HepG2 (cell line): ENCODE results near the gene FNDC10. TPM values are rescaled to one million over a fixed set of nuclear protein-coding genes. Genes with fewer than 3 reads are reported as not detected.
A peak's percentile ranks its signal among the peaks of the same experiment; 100 is the strongest.

Source experiments
- ATAC-seq: fragments of 200-7000 bp; cut with Tn5 transposase; 3 replicates; pipeline ENCODE4 v1.9.1; 2020; ENCODE audit warnings: mild to moderate bottlenecking, moderate library complexity
- BruUV-seq: library from RNA; stranded (reverse); fragments of 400-500 nt; replicated peaks from 2 replicates; lab custom pipeline; 2021; lab: Mats Ljungman, UMichigan
- CTCF ChIA-PET: fragments of 300-600 bp; formaldehyde crosslinking; extraction: SDS; loops from one replicate; lab custom pipeline; 2021; ENCODE audit warnings: low total read pairs, inconsistent platforms, low intra/inter-chr PET ratio; lab: Yijun Ruan, JAX
- POLR2A ChIA-PET: fragments of 350-600 bp; sonication (Branson Sonifier 250); formaldehyde crosslinking; loops from one replicate; lab custom pipeline; 2020; ENCODE audit warnings: antibody characterized with exemption, inconsistent platforms; lab: Yijun Ruan, JAX
- DNase-seq: peaks from one replicate; pipeline ENCODE4 v3.0.0-alpha.2; 2015; ENCODE audit warnings: low spot score
- FAIRE-seq: peaks from 3 replicates; lab custom pipeline; 2011; peaks lifted over from hg19 to GRCh38; lab: Jason Lieb, UNC
- H2AFZ ChIP-seq: one replicate; pipeline ENCODE4 v1.6.1; 2011; ENCODE audit warnings: low read length, inconsistent platforms
- H3K27ac ChIP-seq: fragments of 300-600 bp; 3 replicates; pipeline ENCODE4 v1.8.0; 2011; ENCODE audit warnings: mixed run types, mild to moderate bottlenecking, mixed read lengths, low read length, inconsistent platforms; ENCODE audit not compliant: insufficient read depth; ENCODE audit errors: extremely low read length
- H3K27me3 ChIP-seq, 2 experiments: fragments of 200-600 bp in 1 of 2; 2 replicates in 1 of 2; 3 replicates in 1 of 2; pipeline versions ENCODE4 v1.6.0 to v1.8.0; 2011; ENCODE audit warnings: low read length in 2 of 2, mild to moderate bottlenecking in 2 of 2, moderate library complexity in 2 of 2, inconsistent platforms in 1 of 2; ENCODE audit not compliant: insufficient read depth in 2 of 2, control insufficient read depth in 1 of 2
- H3K36me3 ChIP-seq, 2 experiments: fragments of 200-600 bp in 1 of 2; replicated peaks in 1 of 2; 2 replicates in 1 of 2; 3 replicates in 1 of 2; pipeline versions ENCODE4 v1.5.1 to v1.8.0; 2011; ENCODE audit warnings: low read length in 2 of 2, inconsistent platforms in 1 of 2; ENCODE audit not compliant: insufficient read depth in 2 of 2, control insufficient read depth in 1 of 2
- H3K4me1 ChIP-seq: 2 replicates; pipeline ENCODE4 v1.5.1; 2012; ENCODE audit warnings: low read length, inconsistent platforms; ENCODE audit not compliant: insufficient read depth
- H3K4me2 ChIP-seq: 2 replicates; pipeline ENCODE4 v1.6.0; 2011; ENCODE audit warnings: low read depth, low read length, inconsistent platforms
- H3K4me3 ChIP-seq, 3 experiments: fragments of 200-600 bp in 1 of 3; sonication (generic), shearing (Covaris generic) in 1 of 3; replicated peaks in 1 of 3; 2 replicates each; pipeline ENCODE4 v1.5.1; 2011 to 2016; ENCODE audit warnings: low read length in 3 of 3, inconsistent platforms in 2 of 3, low read depth in 2 of 3, mild to moderate bottlenecking in 2 of 3, control low read depth in 1 of 3, mixed read lengths in 1 of 3; ENCODE audit not compliant: insufficient read depth in 1 of 3
- H3K79me2 ChIP-seq: one replicate; pipeline ENCODE4 v1.6.1; 2011; ENCODE audit warnings: low read length, inconsistent platforms; ENCODE audit not compliant: insufficient read depth
- H3K9ac ChIP-seq: 2 replicates; pipeline ENCODE4 v1.6.0; 2011; ENCODE audit warnings: mild to moderate bottlenecking, low read depth, low read length, inconsistent platforms; ENCODE audit not compliant: insufficient read depth
- H3K9me3 ChIP-seq: 2 replicates; pipeline ENCODE4 v1.5.1; 2012; ENCODE audit warnings: mild to moderate bottlenecking, low read length
- H4K20me1 ChIP-seq: 2 replicates; pipeline ENCODE4 v1.6.0; 2011; ENCODE audit warnings: inconsistent platforms, mild to moderate bottlenecking, low read length, moderate library complexity; ENCODE audit not compliant: insufficient read depth
- AGO1 ChIP-seq: fragments of 200-400 bp; formaldehyde crosslinking; IDR thresholded peaks from 2 replicates; pipeline ENCODE4 v1.6.1; 2017; ENCODE audit warnings: mild to moderate bottlenecking, low read depth, low read length, moderate library complexity; ENCODE audit not compliant: poor library complexity, severe bottlenecking
- AGO2 ChIP-seq: fragments of 200-400 bp; formaldehyde crosslinking; optimal IDR thresholded peaks from 2 replicates; pipeline ENCODE3; 2017; ENCODE audit warnings: mild to moderate bottlenecking, low read depth, low read length, moderate library complexity
- ARNT ChIP-seq: fragments of 450-650 bp; IDR thresholded peaks from 2 replicates; pipeline ENCODE4 v1.6.1; 2017
- BHLHE40 ChIP-seq: IDR thresholded peaks from 2 replicates; pipeline ENCODE4 v1.6.1; 2011; ENCODE audit warnings: low read length, improper control_type of control experiment
- MTA3 ChIP-seq: sonication (generic); formaldehyde crosslinking; IDR thresholded peaks from 2 replicates; pipeline ENCODE4 v1.4.0; 2020; ENCODE audit warnings: missing genetic modification reagents
- NR2F1 ChIP-seq, 2 experiments: fragments of 450-650 bp in 1 of 2; formaldehyde crosslinking in 1 of 2; IDR thresholded peaks; 2 replicates each; pipeline versions ENCODE4 v1.5.0 to v1.6.1; 2016 to 2020; ENCODE audit warnings: mild to moderate bottlenecking in 1 of 2, missing compliant biosample characterization in 1 of 2, missing genetic modification reagents in 1 of 2, moderate library complexity in 1 of 2
- RELA ChIP-seq: sonication (generic); formaldehyde crosslinking; IDR thresholded peaks from 2 replicates; pipeline ENCODE4 v1.4.0; 2020; ENCODE audit warnings: missing genetic modification reagents
- SALL1 ChIP-seq: sonication (generic); formaldehyde crosslinking; IDR thresholded peaks from 2 replicates; pipeline ENCODE4 v1.8.0; 2022; ENCODE audit warnings: mild to moderate bottlenecking, missing genetic modification reagents
- SETDB1 ChIP-seq: sonication (generic); formaldehyde crosslinking; IDR thresholded peaks from 2 replicates; pipeline ENCODE4 v1.5.1; 2020; ENCODE audit warnings: missing genetic modification reagents, mild to moderate bottlenecking, borderline replicate concordance
- SMARCC2 ChIP-seq: fragments of 450-650 bp; IDR thresholded peaks from 2 replicates; pipeline ENCODE4 v1.6.1; 2017; ENCODE audit warnings: antibody characterized with exemption, mild to moderate bottlenecking
- TP53 ChIP-seq: sonication (generic); formaldehyde crosslinking; conservative IDR thresholded peaks from 2 replicates; pipeline ENCODE4 v1.4.0; 2020; ENCODE audit warnings: missing genetic modification reagents
- ZBTB21 ChIP-seq: sonication (generic); formaldehyde crosslinking; IDR thresholded peaks from 2 replicates; pipeline ENCODE4 v1.4.0; 2020; ENCODE audit warnings: missing genetic modification reagents
- ZFP62 ChIP-seq: sonication (generic); formaldehyde crosslinking; IDR thresholded peaks from 2 replicates; pipeline ENCODE4 v1.4.0; 2020; ENCODE audit warnings: missing genetic modification reagents
- ZNF232 ChIP-seq: sonication (generic); formaldehyde crosslinking; IDR thresholded peaks from 2 replicates; pipeline ENCODE4 v1.4.0; 2020; ENCODE audit warnings: missing genetic modification reagents, borderline replicate concordance
- ZNF446 ChIP-seq: sonication (generic); formaldehyde crosslinking; IDR thresholded peaks from 2 replicates; pipeline ENCODE4 v1.5.0; 2020; ENCODE audit warnings: mild to moderate bottlenecking, missing genetic modification reagents
- ZNF451 ChIP-seq: sonication (generic); formaldehyde crosslinking; IDR thresholded peaks from 2 replicates; pipeline ENCODE4 v1.5.0; 2020; ENCODE audit warnings: mild to moderate bottlenecking, missing genetic modification reagents
- ZNF547 ChIP-seq: sonication (generic); formaldehyde crosslinking; IDR thresholded peaks from 2 replicates; pipeline ENCODE4 v1.5.1; 2020; ENCODE audit warnings: mild to moderate bottlenecking, missing genetic modification reagents
- ZNF567 ChIP-seq: sonication (generic); formaldehyde crosslinking; IDR thresholded peaks from 2 replicates; pipeline ENCODE4 v1.8.1; 2023; ENCODE audit warnings: mild to moderate bottlenecking, missing genetic modification reagents, borderline replicate concordance
- ZNF569 ChIP-seq: sonication (generic); formaldehyde crosslinking; IDR thresholded peaks from 2 replicates; pipeline ENCODE4 v1.5.0; 2020; ENCODE audit warnings: mild to moderate bottlenecking, missing genetic modification reagents, moderate library complexity, borderline replicate concordance
- ZNF572 ChIP-seq: sonication (generic); formaldehyde crosslinking; IDR thresholded peaks from 2 replicates; pipeline ENCODE4 v1.5.1; 2020; ENCODE audit warnings: mild to moderate bottlenecking, missing genetic modification reagents
- ZNF878 ChIP-seq: sonication (generic); formaldehyde crosslinking; IDR thresholded peaks from 2 replicates; pipeline ENCODE4 v1.8.1; 2023; ENCODE audit warnings: mild to moderate bottlenecking, missing genetic modification reagents, moderate library complexity
- ZNF879 ChIP-seq: sonication (generic); formaldehyde crosslinking; IDR thresholded peaks from 2 replicates; pipeline ENCODE4 v1.8.1; 2023; ENCODE audit warnings: missing genetic modification reagents
- WGBS: methylation state at CpG from one replicate; pipeline ENCODE4 v1.1.6; 2017; ENCODE audit warnings: low lambda C conversion rate; 5-methylcytosine and 5-hydroxymethylcytosine counted together
- in situ Hi-C: cut with HindIII; loops from 2 replicates; pipeline ENCODE4 v1.10.0; 2017; ENCODE audit warnings: low pct_unique_long_range_greater_than_20kb; ENCODE audit not compliant: extremely low pct_ligation_motif_present
- intact Hi-C: fragments of 100-400 bp; cut with micrococcal nuclease; formaldehyde crosslinking; loops from one replicate; pipeline ENCODE4 v1.10.0; 2022; ENCODE audit not compliant: unreplicated experiment
- polyA plus RNA-seq, 8 experiments: library from polyadenylated mRNA; depleted of rRNA in 3 of 8; stranded (reverse) in 7 of 8; unstranded in 1 of 8; fragments of >200 nt; fragmentation: Illumina TruSeq in 4 of 8; extraction: Trizol in 4 of 8; gene quantifications; 2 replicates each; pipeline versions ENCODE4 v1.2.1 to v1.2.3, GENCODE V29; 2011 to 2016; ENCODE audit warnings: low read depth in 4 of 8, missing spikeins in 1 of 8, mixed read lengths in 1 of 8; ENCODE audit not compliant: insufficient read depth in 1 of 8
- total RNA-seq, 5 experiments: library from RNA; depleted of rRNA; stranded (reverse); fragments of >200 nt; fragmentation: Illumina TruSeq; extraction: Trizol; gene quantifications; 2 replicates each; pipeline ENCODE4 v1.2.3, GENCODE V29; 2016; ENCODE audit warnings: low read depth in 1 of 5
- TF ChIP-seq, protein P1 (sequence below): sonication (generic); formaldehyde crosslinking; IDR thresholded peaks from 2 replicates; pipeline ENCODE4 v1.5.0; 2020; ENCODE audit warnings: missing genetic modification reagents

The FNDC10 gene
- total and polyA plus RNA-seq, 2 of the 13 experiments (the other 11 are each of a cell fraction or from before 2014, with no cell fraction given): 2.2 to 2.5 TPM

DNA sequence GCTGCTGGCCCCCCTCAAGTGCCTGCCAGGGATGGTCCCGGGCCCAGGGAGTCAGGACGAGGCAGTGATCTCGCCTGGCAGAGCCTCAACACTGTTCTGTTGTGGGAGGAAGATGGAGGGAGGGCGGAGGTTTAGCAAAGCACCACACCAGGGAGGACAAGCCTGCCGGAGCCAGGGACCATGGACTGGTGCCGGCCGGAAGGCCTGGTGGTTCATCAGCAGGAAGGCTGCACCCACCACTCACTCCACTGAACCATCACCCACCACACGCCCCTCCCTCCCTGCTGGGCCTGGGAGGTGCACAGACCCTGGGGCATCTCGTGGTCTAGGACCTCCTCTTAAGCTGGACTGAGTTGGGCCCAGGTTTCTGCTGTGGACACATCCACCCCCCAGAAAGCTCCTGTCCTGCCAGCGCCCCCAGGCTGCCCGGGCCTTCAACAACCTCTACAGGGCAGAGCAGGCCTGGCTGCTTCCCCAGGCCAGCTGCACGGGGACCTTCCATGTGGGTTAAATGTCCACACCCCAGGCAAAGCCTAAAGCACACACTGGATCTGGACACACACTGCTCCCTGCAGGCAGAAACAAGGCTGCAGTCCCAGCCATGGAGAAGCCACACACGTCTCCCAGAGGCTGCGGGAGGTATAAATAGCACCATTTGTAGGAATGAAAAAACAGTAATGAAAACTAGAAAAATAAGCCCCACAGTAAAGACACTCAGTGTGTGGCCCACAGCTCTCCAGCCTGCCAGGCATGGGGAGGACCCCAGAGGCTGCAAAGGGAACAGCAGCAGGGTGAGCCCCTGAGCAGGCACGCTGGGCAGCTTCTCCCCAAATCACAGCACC, 49.1 kb downstream of the FNDC10 start (continued):
- TF ChIP-seq NR2F1 (CRISPR knock-in tag; IDR thresholded peaks at IDR 0.05) (no peak), ZNF572 (CRISPR knock-in tag) (no peak), RELA (CRISPR knock-in tag) (no peak), ZNF879 (CRISPR knock-in tag) (no peak), SETDB1 (CRISPR knock-in tag) (no peak), ZNF569 (CRISPR knock-in tag) (no peak), AGO2 (peak; percentile 71), ZBTB21 (CRISPR knock-in tag) (no peak), MTA3 (CRISPR knock-in tag) (no peak), BHLHE40 (no peak), SALL1 (CRISPR knock-in tag) (no peak)
- TF ChIP-seq, protein P1, sequence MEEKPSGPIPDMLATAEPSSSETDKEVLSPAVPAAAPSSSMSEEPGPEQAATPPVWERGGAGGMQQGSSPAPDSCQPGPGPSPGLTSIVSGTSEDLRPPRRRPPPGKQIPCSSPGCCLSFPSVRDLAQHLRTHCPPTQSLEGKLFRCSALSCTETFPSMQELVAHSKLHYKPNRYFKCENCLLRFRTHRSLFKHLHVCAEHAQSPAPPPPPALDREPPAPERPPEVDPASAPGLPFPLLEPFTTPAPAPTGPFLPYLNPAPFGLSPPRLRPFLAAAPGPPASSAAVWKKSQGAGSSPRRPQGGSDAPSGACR (CRISPR knock-in tag): no peak

DNA sequence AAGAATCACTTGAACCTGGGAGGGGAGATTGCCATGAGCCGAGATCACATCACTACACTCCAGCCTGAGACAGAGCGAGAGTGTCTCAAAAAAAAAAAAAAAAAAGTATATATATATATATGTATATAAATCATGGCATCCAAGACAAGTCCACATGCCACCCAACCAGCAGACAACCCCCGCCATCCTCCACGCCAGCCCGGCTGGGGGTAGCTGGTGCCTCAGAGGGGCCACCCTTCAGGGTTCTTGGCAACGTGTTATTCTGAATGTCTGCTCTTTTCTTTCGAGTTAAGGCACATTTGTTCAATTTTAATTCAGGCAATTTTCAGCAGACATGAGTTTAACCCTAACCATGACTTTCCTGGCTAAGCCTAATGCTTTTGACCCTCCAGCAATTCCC, 49.8 kb downstream of the FNDC10 start:
- Histone ChIP-seq H3K9ac (no peak overlapping the region), H3K4me3 (no peak overlapping the region), H2AFZ (no peak overlapping the region), H3K9me3 (no peaks in the 10 kb centered on the region), H3K36me3 (peaks cover 0 to 1% of the 10 kb centered on the region in 2 experiments; a peak in 2 of 5 replicates), H3K27me3 (no peaks in the 10 kb centered on the region), H3K79me2 (no peaks in the 10 kb centered on the region), H3K27ac (no peak overlapping the region), H3K4me2 (no peak overlapping the region), H4K20me1 (no peaks in the 10 kb centered on the region), H3K4me1 (0 out of 2 replicates have a peak, but pooled peaks cover 3% of the 10 kb centered on the region)
- in situ Hi-C loops: no loop called here
- BruUV-seq: no TSS peak
- 92% methylated on average over 7 of the region's 7 CpGs for WGBS
- DNase-seq (no peak), ATAC-seq (no peak), FAIRE-seq (no peak)
- TF ChIP-seq ZNF451 (CRISPR knock-in tag) (no peak), ZFP62 (no peak), ZNF232 (CRISPR knock-in tag) (no peak), ZNF878 (CRISPR knock-in tag) (no peak), TP53 (no peak), ZNF567 (CRISPR knock-in tag) (no peak), SMARCC2 (no peak), ZNF547 (CRISPR knock-in tag) (no peak), ARNT (no peak), ZNF446 (CRISPR knock-in tag) (no peak), AGO1 (no peak)
- ChIA-PET CTCF (no interaction called here), POLR2A (no interaction called here)
- intact Hi-C loops: no loop called here
